HCT116 (cell line): ENCODE data around the gene CALCOCO1. TPM values are rescaled to one million over a fixed set of nuclear protein-coding genes. Genes with fewer than 3 reads are reported as not detected.

Experiments used
- ATAC-seq: fragments of 200-7000 bp; cut with Tn5 transposase; 2 replicates; pipeline ENCODE4 v1.9.1; 2020; ENCODE audit warnings: mild to moderate bottlenecking, moderate library complexity
- BruUV-seq: library from RNA; stranded (reverse); fragments of 400-500 nt; replicated peaks from 2 replicates; lab custom pipeline; 2021; lab: Mats Ljungman, UMichigan
- CTCF ChIA-PET: fragments of 300-600 bp; sonication (Branson Sonifier 250); formaldehyde crosslinking; loops from one replicate; lab custom pipeline; 2021; ENCODE audit warnings: antibody characterized with exemption; lab: Charles Lee
- POLR2A ChIA-PET: fragments of 300-600, 350-600 bp; sonication (Branson Sonifier 250); formaldehyde crosslinking; loops from one replicate; lab custom pipeline; 2021; ENCODE audit warnings: antibody characterized with exemption; lab: Charles Lee
- RAD21 ChIA-PET, 2 experiments: fragments of 300-600 bp; sonication (Branson Sonifier 250); formaldehyde crosslinking; loops; one replicate each; lab custom pipeline; 2023; ENCODE audit warnings: low total read pairs in 2 of 2; ENCODE audit not compliant: uncharacterized antibody in 2 of 2, unreplicated experiment in 2 of 2, low non-redundant PET in 1 of 2; lab: Charles Lee
- DNase-seq: peaks from one replicate; pipeline ENCODE4 v3.0.0-alpha.2; 2010; ENCODE audit warnings: low read depth, low spot score
- H2AFZ ChIP-seq: fragments of 200-600 bp; shearing (Covaris generic), sonication (generic); 2 replicates; pipeline ENCODE4 v1.6.1; 2017; ENCODE audit warnings: low read depth, mixed run types, mixed read lengths, antibody characterized with exemption, low read length; ENCODE audit not compliant: poor library complexity, severe bottlenecking
- H3K27ac ChIP-seq: 2 replicates; pipeline ENCODE4 v1.5.1; 2012; ENCODE audit warnings: low read depth, low read length
- H3K27me3 ChIP-seq: fragments of 200-600 bp; sonication (generic); 2 replicates; pipeline ENCODE4 v1.6.1; 2016; ENCODE audit warnings: mixed run types, low read length, mixed read lengths; ENCODE audit not compliant: insufficient read depth
- H3K36me3 ChIP-seq, 2 experiments: fragments of 200-500 bp in 1 of 2; fragments of 200-600 bp in 1 of 2; sonication (Bioruptor generic) in 1 of 2; sonication (generic) in 1 of 2; 2 replicates each; pipeline versions ENCODE4 v1.5.1 to v1.6.1; 2014 to 2016; ENCODE audit warnings: low read length in 2 of 2, inconsistent platforms in 1 of 2, mixed read lengths in 1 of 2, mixed run types in 1 of 2; ENCODE audit not compliant: insufficient read depth in 2 of 2, control insufficient read depth in 1 of 2
- H3K4me1 ChIP-seq, 2 experiments: fragments of 200-600 bp in 1 of 2; sonication (generic) in 1 of 2; 2 replicates each; pipeline versions ENCODE4 v1.5.1 to v1.6.1; 2012 to 2017; ENCODE audit warnings: low read length in 2 of 2, inconsistent platforms in 1 of 2, mild to moderate bottlenecking in 1 of 2, mixed read lengths in 1 of 2, mixed run types in 1 of 2, moderate library complexity in 1 of 2; ENCODE audit not compliant: insufficient read depth in 2 of 2, control insufficient read depth in 1 of 2
- H3K4me2 ChIP-seq: fragments of 200-600 bp; sonication (generic); 2 replicates; pipeline ENCODE4 v1.6.1; 2017; ENCODE audit warnings: mixed run types, low read length, mixed read lengths
- H3K4me3 ChIP-seq, 2 experiments: fragments of 200-600 bp in 1 of 2; sonication (generic) in 1 of 2; replicated peaks in 1 of 2; 2 replicates each; pipeline ENCODE4 v1.5.1; 2011 to 2016; ENCODE audit warnings: low read length in 2 of 2, control low read depth in 1 of 2, low read depth in 1 of 2, mild to moderate bottlenecking in 1 of 2, mixed read lengths in 1 of 2, mixed run types in 1 of 2
- H3K79me2 ChIP-seq: fragments of 200-600 bp; sonication (generic); 2 replicates; pipeline ENCODE4 v1.6.1; 2017; ENCODE audit warnings: mild to moderate bottlenecking, mixed run types, low read length, moderate library complexity, mixed read lengths; ENCODE audit not compliant: insufficient read depth
- H3K9ac ChIP-seq: fragments of 200-600 bp; sonication (generic); 2 replicates; pipeline ENCODE4 v1.6.1; 2016; ENCODE audit warnings: low read length, mixed read lengths
- H3K9me2 ChIP-seq: fragments of 200-600 bp; sonication (generic), shearing (Covaris generic); 2 replicates; pipeline ENCODE4 v1.6.1; 2017; ENCODE audit warnings: mixed run types, mild to moderate bottlenecking, moderate library complexity; ENCODE audit not compliant: insufficient read depth
- H3K9me3 ChIP-seq, 2 experiments: fragments of 200-500 bp in 1 of 2; fragments of 200-600 bp in 1 of 2; sonication (Bioruptor generic) in 1 of 2; sonication (generic) in 1 of 2; 2 replicates each; pipeline ENCODE4 v1.6.1; 2014 to 2017; ENCODE audit warnings: low read length in 2 of 2, mixed read lengths in 2 of 2, inconsistent platforms in 1 of 2, low read depth in 1 of 2, mild to moderate bottlenecking in 1 of 2, mixed run types in 1 of 2, moderate library complexity in 1 of 2; ENCODE audit not compliant: control insufficient read depth in 1 of 2, insufficient read depth in 1 of 2
- H4K20me1 ChIP-seq: fragments of 200-600 bp; sonication (generic), shearing (Covaris generic); 2 replicates; pipeline ENCODE4 v1.6.1; 2017; ENCODE audit warnings: mixed run types, mild to moderate bottlenecking, moderate library complexity; ENCODE audit not compliant: insufficient read depth
- CBX3 ChIP-seq: IDR thresholded peaks from 2 replicates; pipeline ENCODE4 v1.6.1; 2012; ENCODE audit warnings: low read depth
- CEBPB ChIP-seq: IDR thresholded peaks from 2 replicates; pipeline ENCODE4 v1.6.1; 2012; ENCODE audit warnings: low read depth
- ELF1 ChIP-seq: IDR thresholded peaks from 2 replicates; pipeline ENCODE4 v1.6.1; 2012; ENCODE audit warnings: low read depth, borderline replicate concordance
- EZH2 ChIP-seq: fragments of 200-600 bp; sonication (generic); IDR thresholded peaks from 2 replicates; pipeline ENCODE4 v1.6.1; 2017; ENCODE audit warnings: antibody characterized with exemption, mixed run types
- EZH2phosphoT487 ChIP-seq: fragments of 200-600 bp; IDR thresholded peaks from 2 replicates; pipeline ENCODE4 v1.6.1; 2018; ENCODE audit warnings: antibody characterized with exemption, borderline replicate concordance
- FOSL1 ChIP-seq: IDR thresholded peaks from 2 replicates; pipeline ENCODE4 v1.6.1; 2012; ENCODE audit warnings: low read depth
- JUND ChIP-seq: IDR thresholded peaks from 2 replicates; pipeline ENCODE4 v1.6.1; 2012
- MAX ChIP-seq: IDR thresholded peaks from 2 replicates; pipeline ENCODE4 v1.6.1; 2012
- POLR2A ChIP-seq: IDR thresholded peaks from 2 replicates; pipeline ENCODE4 v1.7.0; 2011; ENCODE audit warnings: borderline replicate concordance; ENCODE audit not compliant: insufficient read depth, insufficient read length; ENCODE audit errors: extremely low read depth
- POLR2AphosphoS5 ChIP-seq: IDR thresholded peaks from 2 replicates; pipeline ENCODE4 v1.6.1; 2011; ENCODE audit warnings: mild to moderate bottlenecking, low read depth, low read length, moderate library complexity
- SIN3A ChIP-seq: IDR thresholded peaks from 2 replicates; pipeline ENCODE4 v1.6.1; 2012; ENCODE audit warnings: low read depth
- SP1 ChIP-seq: IDR thresholded peaks from 2 replicates; pipeline ENCODE4 v1.6.1; 2012; ENCODE audit warnings: low read depth
- SRF ChIP-seq: IDR thresholded peaks from 2 replicates; pipeline ENCODE4 v1.6.1; 2012; ENCODE audit warnings: low read depth
- TCF7L2 ChIP-seq: IDR thresholded peaks from 2 replicates; pipeline ENCODE4 v1.7.0; 2011; ENCODE audit warnings: borderline replicate concordance, inconsistent platforms; ENCODE audit not compliant: insufficient read depth, insufficient read length; ENCODE audit errors: extremely low read depth
- YY1 ChIP-seq: IDR thresholded peaks from 2 replicates; pipeline ENCODE4 v1.6.1; 2011; ENCODE audit warnings: low read length, low read depth, moderate library complexity, mild to moderate bottlenecking; ENCODE audit not compliant: insufficient replicate concordance; ENCODE audit errors: extremely low read depth
- ZFX ChIP-seq: fragments of 450-650 bp; IDR thresholded peaks from 2 replicates; pipeline ENCODE4 v1.6.1; 2017
- intact Hi-C: fragments of 100-400 bp; cut with micrococcal nuclease; formaldehyde crosslinking; loops from 2 replicates; pipeline ENCODE4 v1.10.0; 2022
- total RNA-seq: library from RNA; stranded (reverse); gene quantifications from one replicate; pipeline ENCODE4 v1.2.1, GENCODE V29; 2021; ENCODE audit not compliant: unreplicated experiment
- TF ChIP-seq, protein P1 (sequence below): IDR thresholded peaks from 2 replicates; pipeline ENCODE4 v1.6.1; 2012; ENCODE audit warnings: low read depth
- TF ChIP-seq, protein P2 (sequence below), 3 experiments: fragments of 200-600 bp in 1 of 3; sonication (generic) in 1 of 3; IDR thresholded peaks in 2 of 3; conservative IDR thresholded peaks in 1 of 3; 2 replicates each; pipeline ENCODE4 v1.5.1; 2012 to 2017; ENCODE audit warnings: low read depth in 2 of 3, low read length in 2 of 3, antibody characterized with exemption in 1 of 3, borderline replicate concordance in 1 of 3, control low read depth in 1 of 3, mild to moderate bottlenecking in 1 of 3, mixed read lengths in 1 of 3, mixed run types in 1 of 3, moderate library complexity in 1 of 3; ENCODE audit not compliant: insufficient read depth in 1 of 3
- TF ChIP-seq, protein P3 (sequence below): IDR thresholded peaks from 2 replicates; pipeline ENCODE4 v1.6.1; 2012

CALCOCO1 gene
- total RNA-seq, 1 experiment from 2014 or later: 42.6 TPM

GRCh38 chr12:53703756-53704155 is 23.5 kb downstream of the CALCOCO1 start:
- POLR2A ChIA-PET: no interaction called here
- Histone ChIP-seq H3K36me3 (no peaks in the 10 kb centered on the region), H4K20me1 (no peaks in the 10 kb centered on the region), H2AFZ (no peak overlapping the region), H3K27me3 (peaks cover 8% of the 10 kb centered on the region), H3K79me2 (no peaks in the 10 kb centered on the region), H3K9me3 (no peaks in the 10 kb centered on the region), H3K4me3 (no peak overlapping the region), H3K27ac (no peak overlapping the region), H3K9me2 (no peaks in the 10 kb centered on the region), H3K9ac (no peak overlapping the region), H3K4me1 (peaks cover 0 to 5% of the 10 kb centered on the region in 2 experiments; a peak in 1 of 4 replicates), H3K4me2 (no peak overlapping the region)
- RAD21 ChIA-PET: interaction anchor here in 1 of 2 experiments (0.7 kb wide), 1 partner anchor 10 kb away, joined by 4 read pairs; no protein-coding TSS in a partner anchor
- DNase-seq: no peak
- TF ChIP-seq EZH2 (no peak), SRF (no peak), MAX (no peak), ZFX (no peak), TCF7L2 (no peak), CEBPB (no peak), CBX3 (no peak), FOSL1 (no peak), YY1 (no peak), SP1 (no peak), POLR2A (no peak), ELF1 (no peak), SIN3A (no peak), EZH2phosphoT487 (no peak), POLR2AphosphoS5 (no peak), JUND (no peak)
- TF ChIP-seq, protein P1, sequence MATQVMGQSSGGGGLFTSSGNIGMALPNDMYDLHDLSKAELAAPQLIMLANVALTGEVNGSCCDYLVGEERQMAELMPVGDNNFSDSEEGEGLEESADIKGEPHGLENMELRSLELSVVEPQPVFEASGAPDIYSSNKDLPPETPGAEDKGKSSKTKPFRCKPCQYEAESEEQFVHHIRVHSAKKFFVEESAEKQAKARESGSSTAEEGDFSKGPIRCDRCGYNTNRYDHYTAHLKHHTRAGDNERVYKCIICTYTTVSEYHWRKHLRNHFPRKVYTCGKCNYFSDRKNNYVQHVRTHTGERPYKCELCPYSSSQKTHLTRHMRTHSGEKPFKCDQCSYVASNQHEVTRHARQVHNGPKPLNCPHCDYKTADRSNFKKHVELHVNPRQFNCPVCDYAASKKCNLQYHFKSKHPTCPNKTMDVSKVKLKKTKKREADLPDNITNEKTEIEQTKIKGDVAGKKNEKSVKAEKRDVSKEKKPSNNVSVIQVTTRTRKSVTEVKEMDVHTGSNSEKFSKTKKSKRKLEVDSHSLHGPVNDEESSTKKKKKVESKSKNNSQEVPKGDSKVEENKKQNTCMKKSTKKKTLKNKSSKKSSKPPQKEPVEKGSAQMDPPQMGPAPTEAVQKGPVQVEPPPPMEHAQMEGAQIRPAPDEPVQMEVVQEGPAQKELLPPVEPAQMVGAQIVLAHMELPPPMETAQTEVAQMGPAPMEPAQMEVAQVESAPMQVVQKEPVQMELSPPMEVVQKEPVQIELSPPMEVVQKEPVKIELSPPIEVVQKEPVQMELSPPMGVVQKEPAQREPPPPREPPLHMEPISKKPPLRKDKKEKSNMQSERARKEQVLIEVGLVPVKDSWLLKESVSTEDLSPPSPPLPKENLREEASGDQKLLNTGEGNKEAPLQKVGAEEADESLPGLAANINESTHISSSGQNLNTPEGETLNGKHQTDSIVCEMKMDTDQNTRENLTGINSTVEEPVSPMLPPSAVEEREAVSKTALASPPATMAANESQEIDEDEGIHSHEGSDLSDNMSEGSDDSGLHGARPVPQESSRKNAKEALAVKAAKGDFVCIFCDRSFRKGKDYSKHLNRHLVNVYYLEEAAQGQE: no peak
- TF ChIP-seq, protein P2, sequence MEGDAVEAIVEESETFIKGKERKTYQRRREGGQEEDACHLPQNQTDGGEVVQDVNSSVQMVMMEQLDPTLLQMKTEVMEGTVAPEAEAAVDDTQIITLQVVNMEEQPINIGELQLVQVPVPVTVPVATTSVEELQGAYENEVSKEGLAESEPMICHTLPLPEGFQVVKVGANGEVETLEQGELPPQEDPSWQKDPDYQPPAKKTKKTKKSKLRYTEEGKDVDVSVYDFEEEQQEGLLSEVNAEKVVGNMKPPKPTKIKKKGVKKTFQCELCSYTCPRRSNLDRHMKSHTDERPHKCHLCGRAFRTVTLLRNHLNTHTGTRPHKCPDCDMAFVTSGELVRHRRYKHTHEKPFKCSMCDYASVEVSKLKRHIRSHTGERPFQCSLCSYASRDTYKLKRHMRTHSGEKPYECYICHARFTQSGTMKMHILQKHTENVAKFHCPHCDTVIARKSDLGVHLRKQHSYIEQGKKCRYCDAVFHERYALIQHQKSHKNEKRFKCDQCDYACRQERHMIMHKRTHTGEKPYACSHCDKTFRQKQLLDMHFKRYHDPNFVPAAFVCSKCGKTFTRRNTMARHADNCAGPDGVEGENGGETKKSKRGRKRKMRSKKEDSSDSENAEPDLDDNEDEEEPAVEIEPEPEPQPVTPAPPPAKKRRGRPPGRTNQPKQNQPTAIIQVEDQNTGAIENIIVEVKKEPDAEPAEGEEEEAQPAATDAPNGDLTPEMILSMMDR (IDR thresholded peaks at IDR 0.05 in 2 of 3, conservative IDR thresholded peaks at IDR 0.05 in 1 of 3; ENCODE audit: borderline replicate concordance in 1 of 3, insufficient read depth in 1 of 3, low read depth in 2 of 3, low read length in 2 of 3): no peak
- TF ChIP-seq, protein P3, sequence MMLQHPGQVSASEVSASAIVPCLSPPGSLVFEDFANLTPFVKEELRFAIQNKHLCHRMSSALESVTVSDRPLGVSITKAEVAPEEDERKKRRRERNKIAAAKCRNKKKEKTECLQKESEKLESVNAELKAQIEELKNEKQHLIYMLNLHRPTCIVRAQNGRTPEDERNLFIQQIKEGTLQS: no peak
- intact Hi-C loops: loop anchor here (5.0 kb wide), 1 partner anchor 514 kb away; no protein-coding TSS in a partner anchor
- BruUV-seq: no TSS peak
- ATAC-seq: no peak
- CTCF ChIA-PET: interaction anchor here (2.9 kb wide), 1 partner anchor 41 kb away, joined by 146 read pairs; no protein-coding TSS in a partner anchor
